ENCODE measurements around the gene ANKLE1. TPM values are rescaled to one million over a fixed set of nuclear protein-coding genes. Genes with fewer than 3 reads are reported as not detected.

The ANKLE1 gene
- total and polyA plus RNA-seq, 10 donors: 1.9 to 5.0 (median 2.9) TPM

GRCh38 chr19:17289489-17289888 is 7.8 kb downstream of the ANKLE1 start:
- H3K36me3 ChIP-seq: peaks cover 0 to 18% (median 0%) of the 10 kb centered on the region in 6 donors
- peaks cover 0 to 40% (median 13%) of the 10 kb centered on the region in 6 donors for H3K4me1 ChIP-seq
- peaks cover 0 to 8% (median 0%) of the 10 kb centered on the region in 7 donors for H3K27me3 ChIP-seq (replicated peaks in 1 of 7)
- intact Hi-C loops (cut with DNase I; ENCODE audit: low total_unique reads): no loop called here
- no peaks in the 10 kb centered on the region for H3K9me3 ChIP-seq
- peak in 1 of 11 experiments; percentile 14 for TF ChIP-seq CTCF (IDR thresholded peaks at IDR 0.05 in 8 of 11, conservative IDR thresholded peaks at IDR 0.05 in 3 of 11)
- no peak for TF ChIP-seq POLR2A (IDR thresholded peaks at IDR 0.05)
- H3K27ac ChIP-seq: no peak overlapping the region
- H3K4me3 ChIP-seq: peak overlapping the region in 1 of 8 donors; percentile 27
- 12 to 18% (median 15%) methylated on average over 11 to 22 of the region's 22 CpGs for WGBS, 5 donors
- peak; percentile 85 for DNase-seq

GRCh38 chr19:17292301-17293074 is 10.8 kb downstream of the ANKLE1 start:
- peak; percentile 94 for DNase-seq
- Histone ChIP-seq H3K4me3 (peak overlapping the region; percentile 63 to 85 (median 71)), H3K36me3 (peaks cover 0 to 10% (median 0%) of the 10 kb centered on the region in 6 donors), H3K27ac (peak overlapping the region; percentile 35 to 84 (median 76)), H3K9me3 (no peaks in the 10 kb centered on the region), H3K27me3 (replicated peaks in 1 of 7) (peaks cover 0 to 8% (median 0%) of the 10 kb centered on the region in 7 donors), H3K4me1 (peaks cover 0 to 49% (median 16%) of the 10 kb centered on the region in 6 donors)
- peak; percentile 63 to 84 (median 78) for TF ChIP-seq POLR2AphosphoS5 (IDR thresholded peaks at IDR 0.05)
- TF ChIP-seq CTCF (IDR thresholded peaks at IDR 0.05 in 8 of 11, conservative IDR thresholded peaks at IDR 0.05 in 3 of 11): peak; percentile 53 to 87 (median 75)
- no peak for TF ChIP-seq POLR2A (IDR thresholded peaks at IDR 0.05)
- intact Hi-C loops (cut with DNase I; ENCODE audit: low total_unique reads): loop anchor here (5.0 kb wide), 1 partner anchor 95 kb away; no protein-coding TSS in a partner anchor
- WGBS, 5 donors: 0 to 7% (median 2%) methylated on average over 19 to 46 of the region's 46 CpGs

DNA sequence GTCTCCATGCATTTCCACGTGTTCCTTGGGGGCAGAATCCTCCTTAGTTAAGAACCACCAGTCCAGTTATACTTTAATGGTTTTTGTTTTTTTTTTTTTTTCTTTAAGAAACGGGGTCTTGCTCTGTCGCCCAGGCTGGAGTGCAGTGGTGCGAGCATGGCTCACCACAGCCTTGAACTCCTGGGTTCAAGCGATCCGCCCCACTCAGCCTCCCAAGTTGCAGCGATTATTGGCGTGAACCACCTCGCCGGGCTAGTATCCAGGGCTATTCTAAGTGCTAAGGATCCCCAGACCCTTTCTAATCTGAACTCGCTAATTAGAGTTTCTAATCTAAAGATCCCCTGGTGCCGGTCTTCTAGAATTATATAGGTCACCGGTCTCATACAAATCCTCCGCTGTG is 11.9 kb downstream of the ANKLE1 start:
- peaks cover 0 to 19% (median 3%) of the 10 kb centered on the region in 6 donors for H3K36me3 ChIP-seq
- peaks cover 0 to 6% (median 0%) of the 10 kb centered on the region in 7 donors for H3K27me3 ChIP-seq (replicated peaks in 1 of 7)
- intact Hi-C loops (cut with DNase I; ENCODE audit: low total_unique reads): loop anchor here (5.0 kb wide), 1 partner anchor 94 kb away; no protein-coding TSS in a partner anchor
- no peak for DNase-seq
- H3K4me3 ChIP-seq: no peak overlapping the region
- WGBS, 5 donors: 87 to 92% (median 90%) methylated on average over 14 of the region's 14 CpGs
- H3K27ac ChIP-seq: no peak overlapping the region
- peaks cover 0 to 49% (median 16%) of the 10 kb centered on the region in 6 donors for H3K4me1 ChIP-seq
- TF ChIP-seq POLR2A (IDR thresholded peaks at IDR 0.05): no peak
- no peak for TF ChIP-seq POLR2AphosphoS5 (IDR thresholded peaks at IDR 0.05)
- peak in 1 of 11 experiments; percentile 1 for TF ChIP-seq CTCF (IDR thresholded peaks at IDR 0.05 in 8 of 11, conservative IDR thresholded peaks at IDR 0.05 in 3 of 11)
- peaks cover 0 to 8% (median 7%) of the 10 kb centered on the region in 8 donors for H3K9me3 ChIP-seq

All from spleen (tissue), 11 donors.